Hepatocyte (in vitro differentiated cells): ENCODE data around the gene KCNJ5. TPM values are rescaled to one million over a fixed set of nuclear protein-coding genes. Genes with fewer than 3 reads are reported as not detected.

ENCODE experiments used
- DNase-seq: peaks from one replicate; pipeline ENCODE4 v3.0.0-alpha.2; 2016; ENCODE audit warnings: low spot score
- H2AFZ ChIP-seq: fragments of 200-600 bp; sonication (generic); 2 replicates; pipeline ENCODE4 v1.6.0; 2016; ENCODE audit warnings: antibody characterized with exemption, mild to moderate bottlenecking
- H3K27ac ChIP-seq: fragments of 200-600 bp; sonication (generic); 2 replicates; pipeline ENCODE4 v1.5.1; 2016; ENCODE audit warnings: mild to moderate bottlenecking
- H3K27me3 ChIP-seq: fragments of 200-600 bp; sonication (generic); 2 replicates; pipeline ENCODE4 v1.6.1; 2016
- H3K36me3 ChIP-seq: fragments of 200-600 bp; sonication (generic); replicated peaks from 2 replicates; pipeline ENCODE4 v1.5.1; 2016; ENCODE audit warnings: low read depth; ENCODE audit not compliant: insufficient read depth
- H3K4me1 ChIP-seq: fragments of 200-600 bp; sonication (generic); 2 replicates; pipeline ENCODE4 v1.5.1; 2016; ENCODE audit warnings: mild to moderate bottlenecking, moderate library complexity; ENCODE audit not compliant: insufficient read depth
- H3K4me2 ChIP-seq: fragments of 200-600 bp; sonication (generic); 2 replicates; pipeline ENCODE4 v1.6.0; 2016
- H3K4me3 ChIP-seq: fragments of 200-600 bp; sonication (generic); 2 replicates; pipeline ENCODE4 v1.5.1; 2016; ENCODE audit warnings: mild to moderate bottlenecking
- H3K79me2 ChIP-seq: fragments of 200-600 bp; sonication (generic); 2 replicates; pipeline ENCODE4 v1.6.0; 2017; ENCODE audit warnings: mild to moderate bottlenecking
- H3K9me2 ChIP-seq: fragments of 200-600 bp; sonication (generic); replicated peaks from 2 replicates; pipeline ENCODE4 v1.6.0; 2017; ENCODE audit warnings: mild to moderate bottlenecking; ENCODE audit not compliant: insufficient read depth
- H3K9me3 ChIP-seq: fragments of 200-600 bp; sonication (generic); 2 replicates; pipeline ENCODE4 v1.5.1; 2016; ENCODE audit warnings: low read depth, mild to moderate bottlenecking
- H4K20me1 ChIP-seq: fragments of 200-600 bp; sonication (generic); 2 replicates; pipeline ENCODE4 v1.6.0; 2016; ENCODE audit warnings: mild to moderate bottlenecking; ENCODE audit not compliant: insufficient read depth, poor library complexity, severe bottlenecking
- CTCF ChIP-seq: fragments of 200-600 bp; sonication (generic); IDR thresholded peaks from 2 replicates; pipeline ENCODE4 v1.5.1; 2016; ENCODE audit warnings: antibody characterized with exemption, mild to moderate bottlenecking; ENCODE audit not compliant: poor library complexity
- EZH2 ChIP-seq: fragments of 200-600 bp; sonication (generic); IDR thresholded peaks from 2 replicates; pipeline ENCODE4 v1.6.1; 2016; ENCODE audit warnings: antibody characterized with exemption, mild to moderate bottlenecking, borderline replicate concordance
- EZH2phosphoT487 ChIP-seq: fragments of 200-600 bp; sonication (generic); IDR thresholded peaks from one replicate; pipeline ENCODE4 v1.6.1; 2018; ENCODE audit warnings: antibody characterized with exemption, mild to moderate bottlenecking, low read depth, moderate library complexity; ENCODE audit not compliant: unreplicated experiment, severe bottlenecking
- WGBS: methylation state at CpG from one replicate; pipeline ENCODE4 v1.1.6; 2016; ENCODE audit warnings: low lambda C conversion rate; ENCODE audit errors: missing lambda C conversion rate; 5-methylcytosine and 5-hydroxymethylcytosine counted together
- polyA plus RNA-seq: library from polyadenylated mRNA; unstranded; fragments of >200 nt; fragmentation: Nextera tagmentation; extraction: Ambion mirVana; gene quantifications from 2 replicates; pipeline ENCODE4 v1.2.1, GENCODE V29; 2016
- total RNA-seq: library from RNA; depleted of rRNA; stranded (reverse); fragments of >200 nt; gene quantifications from 2 replicates; pipeline ENCODE4 v1.2.3, GENCODE V29; 2014

Gene KCNJ5
- total and polyA plus RNA-seq, 2 experiments from 2014 or later: 1.00 to 1.2 TPM

- DNase-seq: no peak
- Histone ChIP-seq H3K9me2 (no peaks in the 10 kb centered on the region), H3K27me3 (no peaks in the 10 kb centered on the region), H3K4me3 (no peak overlapping the region), H4K20me1 (no peaks in the 10 kb centered on the region), H3K79me2 (no peaks in the 10 kb centered on the region), H3K27ac (no peak overlapping the region), H3K4me2 (no peak overlapping the region), H2AFZ (no peak overlapping the region), H3K36me3 (no peaks in the 10 kb centered on the region), H3K4me1 (no peaks in the 10 kb centered on the region), H3K9me3 (no peaks in the 10 kb centered on the region)
- TF ChIP-seq EZH2phosphoT487 (no peak), EZH2 (no peak), CTCF (no peak)
- 90% methylated on average over 2 of the region's 2 CpGs for WGBS
Observed at GRCh38 chr11:128857341-128857740, 33.8 kb upstream of the KCNJ5 start.

- DNase-seq: peak; percentile 84
- Histone ChIP-seq H3K9me3 (no peaks in the 10 kb centered on the region), H3K9me2 (no peaks in the 10 kb centered on the region), H4K20me1 (no peaks in the 10 kb centered on the region), H3K4me3 (no peak overlapping the region), H2AFZ (no peak overlapping the region), H3K36me3 (no peaks in the 10 kb centered on the region), H3K79me2 (no peaks in the 10 kb centered on the region), H3K4me1 (peaks cover 4% of the 10 kb centered on the region), H3K27me3 (no peaks in the 10 kb centered on the region), H3K27ac (no peak overlapping the region), H3K4me2 (peak overlapping the region; percentile 1)
- 38% methylated on average over 33 of the region's 33 CpGs for WGBS
- TF ChIP-seq CTCF: peak; percentile 81
- TF ChIP-seq EZH2phosphoT487: no peak
- no peak for TF ChIP-seq EZH2
Observed at GRCh38 chr11:128859563-128860441, 31.4 kb upstream of the KCNJ5 start.

- Histone ChIP-seq H2AFZ (no peak overlapping the region), H3K4me2 (no peak overlapping the region), H3K36me3 (no peaks in the 10 kb centered on the region)
Observed at GRCh38 chr11:128860571-128861361, 30.4 kb upstream of the KCNJ5 start.

More at GRCh38 chr11:128860571-128861361, 30.4 kb upstream of the KCNJ5 start:
- H3K9me3 ChIP-seq: no peaks in the 10 kb centered on the region
- H3K4me1 ChIP-seq: peaks cover 4% of the 10 kb centered on the region
- no peaks in the 10 kb centered on the region for H3K27me3 ChIP-seq
- no peaks in the 10 kb centered on the region for H3K79me2 ChIP-seq
- H3K9me2 ChIP-seq: no peaks in the 10 kb centered on the region
- H4K20me1 ChIP-seq: no peaks in the 10 kb centered on the region
- no peak overlapping the region for H3K4me3 ChIP-seq
- no peak overlapping the region for H3K27ac ChIP-seq
- 89% methylated on average over 16 of the region's 16 CpGs for WGBS
- no peak for DNase-seq
- TF ChIP-seq CTCF (no peak), EZH2phosphoT487 (no peak), EZH2 (no peak)
